Smooth muscle cell (in vitro differentiated cells): ENCODE data around the gene PCGF3. TPM values are rescaled to one million over a fixed set of nuclear protein-coding genes. Genes with fewer than 3 reads are reported as not detected.

Experiments used
- DNase-seq: peaks from one replicate; lab custom pipeline; 2025; ENCODE audit not compliant: unreplicated experiment; lab: John Stamatoyannopoulos, UW
- H2AFZ ChIP-seq: fragments of 200-600 bp; sonication (generic); 2 replicates; pipeline ENCODE4 v1.6.0; 2016; ENCODE audit warnings: antibody characterized with exemption, low read depth, mild to moderate bottlenecking
- H3F3A ChIP-seq: fragments of 200-600 bp; sonication (generic); 2 replicates; pipeline ENCODE4 v1.6.0; 2017; ENCODE audit warnings: antibody characterized with exemption, low read depth
- H3K27ac ChIP-seq: fragments of 200-600 bp; sonication (generic); 2 replicates; pipeline ENCODE4 v1.5.1; 2016; ENCODE audit warnings: low read depth, mild to moderate bottlenecking
- H3K27me3 ChIP-seq: fragments of 200-600 bp; sonication (generic); 2 replicates; pipeline ENCODE4 v1.6.1; 2016; ENCODE audit warnings: low read depth, mild to moderate bottlenecking
- H3K36me3 ChIP-seq: fragments of 200-600 bp; sonication (generic); 2 replicates; pipeline ENCODE4 v1.5.1; 2016; ENCODE audit warnings: low read depth
- H3K4me1 ChIP-seq: fragments of 200-600 bp; sonication (generic); 2 replicates; pipeline ENCODE4 v1.5.1; 2016; ENCODE audit warnings: low read depth
- H3K4me2 ChIP-seq: fragments of 200-600 bp; sonication (generic); 2 replicates; pipeline ENCODE4 v1.6.0; 2016; ENCODE audit warnings: mild to moderate bottlenecking
- H3K4me3 ChIP-seq: fragments of 200-600 bp; sonication (generic); 2 replicates; pipeline ENCODE4 v1.5.1; 2016; ENCODE audit warnings: mild to moderate bottlenecking
- H3K79me2 ChIP-seq: fragments of 200-600 bp; sonication (generic); 2 replicates; pipeline ENCODE4 v1.6.0; 2016; ENCODE audit warnings: low read depth, mild to moderate bottlenecking
- H3K9ac ChIP-seq: fragments of 200-600 bp; sonication (generic); 2 replicates; pipeline ENCODE4 v1.6.0; 2016; ENCODE audit warnings: low read depth
- H3K9me3 ChIP-seq: fragments of 200-600 bp; sonication (generic); replicated peaks from 2 replicates; pipeline ENCODE4 v1.5.1; 2016; ENCODE audit warnings: low read depth
- H4K20me1 ChIP-seq: fragments of 200-600 bp; sonication (generic); 2 replicates; pipeline ENCODE4 v1.6.0; 2016; ENCODE audit warnings: low read depth
- WGBS: methylation state at CpG from one replicate; pipeline ENCODE4 v1.1.7; 2016; ENCODE audit warnings: low lambda C conversion rate; 5-methylcytosine and 5-hydroxymethylcytosine counted together
- polyA plus RNA-seq: library from polyadenylated mRNA; unstranded; fragments of >200 nt; fragmentation: Nextera tagmentation; extraction: Ambion mirVana; gene quantifications from 2 replicates; pipeline ENCODE4 v1.2.1, GENCODE V29; 2016
- total RNA-seq: library from RNA; depleted of rRNA; stranded (reverse); fragments of >200 nt; gene quantifications from 2 replicates; pipeline ENCODE4 v1.2.3, GENCODE V29; 2014
- TF ChIP-seq, protein P1 (sequence below): fragments of 200-600 bp; sonication (generic); IDR thresholded peaks from 2 replicates; pipeline ENCODE4 v1.5.1; 2017; ENCODE audit warnings: borderline replicate concordance, mild to moderate bottlenecking, antibody characterized with exemption; ENCODE audit not compliant: insufficient read depth, poor library complexity, severe bottlenecking

The PCGF3 gene
- total and polyA plus RNA-seq, 2 experiments from 2014 or later = 29.6 to 45.4 TPM

DNA sequence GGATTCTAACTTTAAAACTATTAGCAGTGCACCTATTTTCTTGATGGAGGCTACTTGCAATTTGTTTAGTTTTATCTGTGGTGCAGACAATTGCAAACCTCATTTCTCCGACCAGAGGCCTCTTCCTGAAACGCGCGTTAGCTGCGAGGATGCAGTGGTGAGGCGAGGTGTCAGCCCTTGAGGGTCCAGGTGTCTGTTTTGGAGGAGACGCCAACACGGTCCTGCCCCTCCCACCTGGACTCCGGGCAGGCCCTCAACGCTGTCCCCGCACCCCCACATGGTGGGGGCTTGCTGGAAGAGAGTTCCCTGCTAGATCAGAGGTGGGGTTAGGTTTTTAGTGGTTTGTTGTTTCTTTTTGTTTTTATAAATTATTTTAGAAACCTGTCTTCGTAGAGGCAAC is 34.4 kb downstream of the PCGF3 start:
- Histone ChIP-seq H3K4me3 (no peak overlapping the region), H3K9ac (no peak overlapping the region), H3K79me2 (no peaks in the 10 kb centered on the region), H2AFZ (no peak overlapping the region), H3K27ac (no peak overlapping the region), H3F3A (peaks cover 7% of the 10 kb centered on the region), H3K27me3 (no peaks in the 10 kb centered on the region), H4K20me1 (peaks cover 55% of the 10 kb centered on the region), H3K4me2 (no peak overlapping the region), H3K36me3 (peaks cover 5% of the 10 kb centered on the region), H3K9me3 (no peaks in the 10 kb centered on the region), H3K4me1 (no peaks in the 10 kb centered on the region)
- WGBS = 97% methylated on average over 12 of the region's 12 CpGs
- DNase-seq = no peak
- TF ChIP-seq, protein P1, sequence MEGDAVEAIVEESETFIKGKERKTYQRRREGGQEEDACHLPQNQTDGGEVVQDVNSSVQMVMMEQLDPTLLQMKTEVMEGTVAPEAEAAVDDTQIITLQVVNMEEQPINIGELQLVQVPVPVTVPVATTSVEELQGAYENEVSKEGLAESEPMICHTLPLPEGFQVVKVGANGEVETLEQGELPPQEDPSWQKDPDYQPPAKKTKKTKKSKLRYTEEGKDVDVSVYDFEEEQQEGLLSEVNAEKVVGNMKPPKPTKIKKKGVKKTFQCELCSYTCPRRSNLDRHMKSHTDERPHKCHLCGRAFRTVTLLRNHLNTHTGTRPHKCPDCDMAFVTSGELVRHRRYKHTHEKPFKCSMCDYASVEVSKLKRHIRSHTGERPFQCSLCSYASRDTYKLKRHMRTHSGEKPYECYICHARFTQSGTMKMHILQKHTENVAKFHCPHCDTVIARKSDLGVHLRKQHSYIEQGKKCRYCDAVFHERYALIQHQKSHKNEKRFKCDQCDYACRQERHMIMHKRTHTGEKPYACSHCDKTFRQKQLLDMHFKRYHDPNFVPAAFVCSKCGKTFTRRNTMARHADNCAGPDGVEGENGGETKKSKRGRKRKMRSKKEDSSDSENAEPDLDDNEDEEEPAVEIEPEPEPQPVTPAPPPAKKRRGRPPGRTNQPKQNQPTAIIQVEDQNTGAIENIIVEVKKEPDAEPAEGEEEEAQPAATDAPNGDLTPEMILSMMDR = no peak

DNA sequence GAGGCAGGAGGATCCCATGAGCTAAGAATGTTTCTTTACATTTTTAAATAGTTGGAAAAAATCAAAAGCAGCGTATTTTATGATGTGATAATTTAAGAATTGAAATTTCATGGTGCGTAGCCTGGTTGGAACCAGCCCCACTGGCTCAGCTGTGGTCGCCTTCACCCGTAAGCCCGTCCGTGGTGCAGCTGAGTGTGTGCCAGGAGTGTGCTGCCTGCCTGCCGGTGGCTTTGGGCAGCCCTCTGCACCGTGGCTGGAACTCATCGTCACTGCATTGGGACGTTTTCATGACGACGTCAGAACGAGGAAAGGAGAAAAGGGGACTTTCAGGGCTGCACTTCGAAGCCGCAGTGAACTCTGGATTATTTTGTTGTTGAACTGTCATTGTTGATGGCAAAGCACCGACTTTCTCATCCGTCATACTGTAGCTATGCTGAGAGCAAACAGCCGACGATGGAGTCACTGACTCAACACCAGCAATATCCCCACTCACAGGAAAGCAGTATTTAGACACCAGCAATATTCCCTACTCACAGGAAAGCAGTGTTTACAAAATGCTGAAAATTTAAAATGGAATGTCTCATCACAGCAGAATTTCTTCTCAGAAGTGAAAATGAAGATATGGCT is 35.1 kb downstream of the PCGF3 start:
- Histone ChIP-seq H2AFZ (no peak overlapping the region), H3K27me3 (no peaks in the 10 kb centered on the region), H3K36me3 (peaks cover 5% of the 10 kb centered on the region), H3K4me2 (no peak overlapping the region), H3K4me1 (no peaks in the 10 kb centered on the region), H3K4me3 (no peak overlapping the region), H3K9ac (no peak overlapping the region), H4K20me1 (peaks cover 55% of the 10 kb centered on the region), H3K27ac (no peak overlapping the region), H3F3A (peaks cover 7% of the 10 kb centered on the region), H3K79me2 (no peaks in the 10 kb centered on the region), H3K9me3 (no peaks in the 10 kb centered on the region)
- TF ChIP-seq, protein P1 = no peak
- 94% methylated on average over 19 of the region's 19 CpGs for WGBS
- no peak for DNase-seq

GRCh38 chr4:742096-742741 is 36.6 kb downstream of the PCGF3 start:
- DNase-seq = no peak
- 85% methylated on average over 21 of the region's 21 CpGs for WGBS
- Histone ChIP-seq H3F3A (peaks cover 7% of the 10 kb centered on the region), H3K4me2 (no peak overlapping the region), H2AFZ (no peak overlapping the region), H3K79me2 (no peaks in the 10 kb centered on the region), H3K27me3 (no peaks in the 10 kb centered on the region), H3K4me3 (no peak overlapping the region), H3K36me3 (peaks cover 5% of the 10 kb centered on the region), H3K4me1 (no peaks in the 10 kb centered on the region), H3K9me3 (no peaks in the 10 kb centered on the region), H3K27ac (no peak overlapping the region), H3K9ac (no peak overlapping the region), H4K20me1 (peaks cover 51% of the 10 kb centered on the region)
- TF ChIP-seq, protein P1 = no peak
